SK-N-SH treated with all-trans-retinoic acid at 6 μM for 48 hours (cell line): ENCODE data around the gene GLRX5.

Source experiments
- ARNTL ChIP-seq: fragments of 450-650 bp; formaldehyde crosslinking; IDR thresholded peaks from 2 replicates; pipeline ENCODE4 v1.5.0; 2020; ENCODE audit warnings: low read depth, mild to moderate bottlenecking, moderate library complexity, borderline replicate concordance
- CREB5 ChIP-seq: fragments of 250-450 bp; sonication (Bioruptor Pico); IDR thresholded peaks from 2 replicates; pipeline ENCODE4 v1.5.1; 2020; ENCODE audit warnings: low read depth, mild to moderate bottlenecking, moderate library complexity
- CSRNP3 ChIP-seq: fragments of 250-450 bp; sonication (Bioruptor Pico); IDR thresholded peaks from 2 replicates; pipeline ENCODE4 v1.5.1; 2021; ENCODE audit warnings: mild to moderate bottlenecking, moderate library complexity
- ESRRG ChIP-seq: fragments of 250-450 bp; sonication (Bioruptor Pico); IDR thresholded peaks from 2 replicates; pipeline ENCODE4 v1.6.1; 2021; ENCODE audit warnings: mild to moderate bottlenecking
- GLIS3 ChIP-seq: fragments of 250-450 bp; sonication (Bioruptor Pico); IDR thresholded peaks from 2 replicates; pipeline ENCODE4 v1.5.0; 2020; ENCODE audit warnings: mild to moderate bottlenecking, moderate library complexity
- OSR1 ChIP-seq: fragments of 250-450 bp; sonication (Bioruptor Pico); IDR thresholded peaks from 2 replicates; pipeline ENCODE4 v1.8.0; 2022; ENCODE audit warnings: moderate library complexity, mild to moderate bottlenecking, inconsistent platforms
- PATZ1 ChIP-seq: fragments of 250-450 bp; sonication (Bioruptor Pico); IDR thresholded peaks from 2 replicates; pipeline ENCODE4 v1.8.0; 2020; ENCODE audit warnings: mild to moderate bottlenecking, moderate library complexity, borderline replicate concordance
- PPARA ChIP-seq: fragments of 250-450 bp; sonication (Bioruptor Pico); IDR thresholded peaks from 2 replicates; pipeline ENCODE4 v1.5.0; 2020; ENCODE audit warnings: mild to moderate bottlenecking, borderline replicate concordance
- RARB ChIP-seq: fragments of 250-450 bp; sonication (Bioruptor Pico); IDR thresholded peaks from 2 replicates; pipeline ENCODE4 v1.8.0; 2021; ENCODE audit warnings: mild to moderate bottlenecking, moderate library complexity
- ZC3H10 ChIP-seq: fragments of 250-450 bp; sonication (Bioruptor Pico); IDR thresholded peaks from 2 replicates; pipeline ENCODE4 v1.5.1; 2021; ENCODE audit warnings: mild to moderate bottlenecking, moderate library complexity
- ZFP3 ChIP-seq: fragments of 250-450 bp; sonication (Bioruptor Pico); IDR thresholded peaks from 2 replicates; pipeline ENCODE4 v1.5.0; 2020; ENCODE audit warnings: mild to moderate bottlenecking, moderate library complexity
- ZFP30 ChIP-seq: fragments of 450-650 bp; formaldehyde crosslinking; IDR thresholded peaks from 2 replicates; pipeline ENCODE4 v1.5.0; 2022; ENCODE audit warnings: mild to moderate bottlenecking, moderate library complexity
- ZNF565 ChIP-seq: fragments of 450-650 bp; formaldehyde crosslinking; conservative IDR thresholded peaks from 2 replicates; pipeline ENCODE4 v1.5.0; 2020; ENCODE audit warnings: low read depth, mild to moderate bottlenecking, moderate library complexity

- TF ChIP-seq PATZ1 (CRISPR knock-in tag) (no peak), ZNF565 (CRISPR knock-in tag) (no peak), ZFP30 (CRISPR knock-in tag) (no peak), ESRRG (CRISPR knock-in tag) (no peak), RARB (CRISPR knock-in tag) (no peak), OSR1 (no peak), CREB5 (no peak), PPARA (CRISPR knock-in tag) (no peak), ZC3H10 (CRISPR knock-in tag) (no peak), CSRNP3 (CRISPR knock-in tag) (no peak), GLIS3 (no peak), ZFP3 (CRISPR knock-in tag) (no peak), ARNTL (CRISPR knock-in tag) (no peak)
Observed at GRCh38 chr14:95521001-95521400, 13.8 kb upstream of the GLRX5 start.
